ENCODE data around the gene KCNQ2. TPM values are rescaled to one million over a fixed set of nuclear protein-coding genes. Genes with fewer than 3 reads are reported as not detected.

Gene KCNQ2
- total RNA-seq, 2 experiments from 2014 or later: not detected

DNA sequence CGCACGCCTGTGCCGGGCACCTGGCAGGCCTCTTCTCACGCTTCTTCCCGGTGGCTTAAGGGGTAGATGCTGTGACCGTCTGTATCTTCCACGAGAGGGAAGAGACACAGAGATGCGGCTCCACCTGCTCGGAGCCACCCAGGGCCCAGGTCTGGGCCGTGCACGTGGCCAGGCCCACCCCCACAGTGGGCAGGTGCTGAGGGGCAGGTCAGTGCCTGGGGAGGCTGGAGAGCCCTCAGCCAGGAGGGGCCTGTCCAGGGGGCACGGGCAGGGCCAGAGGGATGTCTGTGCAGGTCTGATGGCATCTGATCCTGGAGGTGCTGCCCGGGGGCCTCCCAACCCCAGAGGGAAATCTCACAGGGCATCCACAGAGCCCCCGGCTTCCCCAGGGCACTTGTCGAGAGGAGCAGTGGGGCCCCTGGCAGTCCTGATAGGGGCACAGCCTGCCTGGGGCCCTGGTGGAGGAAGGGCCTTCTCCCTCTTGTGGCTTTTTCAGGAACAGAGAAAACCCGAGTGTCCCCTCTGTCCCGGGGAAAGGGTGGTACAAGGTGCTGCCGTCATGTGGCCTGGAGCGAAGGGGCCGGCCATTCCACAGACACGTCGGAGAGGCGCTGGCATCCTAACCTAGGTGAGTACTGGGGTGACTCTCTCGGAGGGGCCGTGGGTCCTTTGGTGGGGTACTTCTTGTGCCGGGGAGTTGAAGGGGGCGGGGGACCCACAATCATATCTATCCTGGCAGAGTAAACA is 61.1 kb downstream of the KCNQ2 start:
- peaks cover 2% of the 10 kb centered on the region for H3K27me3 Mint-ChIP-seq
- no peaks in the 10 kb centered on the region for H3K9me3 Mint-ChIP-seq
- peaks cover 3% of the 10 kb centered on the region for H3K4me1 Mint-ChIP-seq (ENCODE audit: low read depth)
- H3K27ac Mint-ChIP-seq: no peak overlapping the region
- no peak for DNase-seq
- intact Hi-C loops (cut with micrococcal nuclease): no loop called here
- TF ChIP-seq, protein P1, sequence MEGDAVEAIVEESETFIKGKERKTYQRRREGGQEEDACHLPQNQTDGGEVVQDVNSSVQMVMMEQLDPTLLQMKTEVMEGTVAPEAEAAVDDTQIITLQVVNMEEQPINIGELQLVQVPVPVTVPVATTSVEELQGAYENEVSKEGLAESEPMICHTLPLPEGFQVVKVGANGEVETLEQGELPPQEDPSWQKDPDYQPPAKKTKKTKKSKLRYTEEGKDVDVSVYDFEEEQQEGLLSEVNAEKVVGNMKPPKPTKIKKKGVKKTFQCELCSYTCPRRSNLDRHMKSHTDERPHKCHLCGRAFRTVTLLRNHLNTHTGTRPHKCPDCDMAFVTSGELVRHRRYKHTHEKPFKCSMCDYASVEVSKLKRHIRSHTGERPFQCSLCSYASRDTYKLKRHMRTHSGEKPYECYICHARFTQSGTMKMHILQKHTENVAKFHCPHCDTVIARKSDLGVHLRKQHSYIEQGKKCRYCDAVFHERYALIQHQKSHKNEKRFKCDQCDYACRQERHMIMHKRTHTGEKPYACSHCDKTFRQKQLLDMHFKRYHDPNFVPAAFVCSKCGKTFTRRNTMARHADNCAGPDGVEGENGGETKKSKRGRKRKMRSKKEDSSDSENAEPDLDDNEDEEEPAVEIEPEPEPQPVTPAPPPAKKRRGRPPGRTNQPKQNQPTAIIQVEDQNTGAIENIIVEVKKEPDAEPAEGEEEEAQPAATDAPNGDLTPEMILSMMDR (IDR thresholded peaks at IDR 0.05): no peak
- CTCF ChIA-PET: interaction anchor here (0.6 kb wide), 1 partner anchor 29 kb away, joined by 3 read pairs; no protein-coding TSS in a partner anchor
- H3K36me3 Mint-ChIP-seq (ENCODE audit: low read depth): no peaks in the 10 kb centered on the region
- POLR2A ChIA-PET: no interaction called here
- H3K4me3 Mint-ChIP-seq: no peak overlapping the region
- no peak for ATAC-seq

DNA sequence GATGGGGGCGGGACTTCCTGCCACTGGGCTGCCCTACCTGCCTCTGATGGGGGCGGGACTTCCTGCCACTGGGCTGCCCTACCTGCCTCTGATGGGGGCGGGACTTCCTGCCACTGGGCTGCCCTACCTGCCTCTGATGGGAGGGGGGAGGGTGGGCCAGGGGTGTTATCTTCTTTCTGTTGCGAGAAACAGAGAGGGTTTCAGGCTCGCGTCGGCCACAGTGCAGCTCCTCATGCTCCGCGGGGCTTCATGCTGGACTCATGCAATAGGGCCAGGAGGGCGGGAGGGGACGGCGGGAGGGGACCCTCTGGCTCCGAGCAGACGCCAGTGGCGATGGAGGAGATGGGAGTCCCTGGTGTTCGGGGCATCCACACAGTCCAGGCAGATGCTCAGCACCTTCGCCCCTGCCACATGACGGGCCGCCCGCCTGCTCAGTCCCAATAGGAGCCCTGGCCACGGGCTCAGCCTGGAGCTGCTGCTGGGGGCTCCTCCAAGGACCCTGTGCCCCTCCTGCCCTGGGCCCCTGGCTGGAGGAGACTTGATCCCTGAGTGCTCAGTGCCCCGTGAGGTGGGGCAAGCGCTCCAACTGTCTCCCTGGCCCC is 62.5 kb downstream of the KCNQ2 start:
- ChIA-PET CTCF (no interaction called here), POLR2A (no interaction called here)
- Mint-ChIP-seq H3K36me3 (ENCODE audit: low read depth) (no peaks in the 10 kb centered on the region), H3K4me1 (ENCODE audit: low read depth) (peaks cover 3% of the 10 kb centered on the region), H3K27ac (no peak overlapping the region), H3K9me3 (no peaks in the 10 kb centered on the region), H3K27me3 (peaks cover 2% of the 10 kb centered on the region), H3K4me3 (no peak overlapping the region)
- intact Hi-C loops (cut with micrococcal nuclease): no loop called here
- DNase-seq (no peak), ATAC-seq (no peak)
- TF ChIP-seq, protein P1 (IDR thresholded peaks at IDR 0.05): no peak

DNA sequence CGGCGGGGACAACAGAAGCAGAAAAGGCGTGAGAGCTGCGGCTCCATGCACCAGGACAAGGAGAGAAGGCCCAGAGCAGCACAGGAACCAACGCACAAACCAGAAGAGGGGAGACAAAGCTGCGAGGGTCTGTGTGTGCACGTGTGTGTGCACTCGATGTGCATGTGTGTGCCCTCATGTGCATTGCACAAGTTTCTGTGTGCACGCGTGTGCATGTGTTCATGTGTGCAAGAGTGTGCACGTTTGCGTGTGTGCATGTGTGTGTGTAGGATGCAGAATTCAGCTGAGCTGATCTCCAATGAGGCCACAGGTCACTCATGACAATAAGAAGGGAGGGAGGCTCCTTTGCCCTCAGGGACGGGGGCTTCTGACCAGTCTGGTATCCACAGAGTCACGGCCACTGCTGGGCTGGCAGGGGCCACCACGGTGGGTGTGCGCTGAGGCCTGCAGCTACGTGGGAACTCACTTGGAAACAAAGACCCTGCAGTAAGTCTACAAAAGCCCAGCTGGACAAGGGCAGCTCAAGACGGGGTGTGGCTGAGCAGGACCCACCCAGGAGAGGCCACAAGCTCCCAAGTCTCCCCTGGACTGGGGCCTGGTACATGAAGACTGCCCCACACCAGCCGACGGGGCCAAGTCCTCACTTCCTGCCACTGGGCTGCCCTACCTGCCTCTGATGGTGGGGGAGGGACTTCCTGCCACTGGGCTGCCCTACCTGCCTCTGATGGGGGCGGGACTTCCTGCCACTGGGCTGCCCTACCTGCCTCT is 63.2 kb downstream of the KCNQ2 start:
- Mint-ChIP-seq H3K27ac (no peak overlapping the region), H3K9me3 (no peaks in the 10 kb centered on the region), H3K27me3 (peaks cover 2% of the 10 kb centered on the region), H3K4me3 (no peak overlapping the region), H3K4me1 (ENCODE audit: low read depth) (peaks cover 3% of the 10 kb centered on the region), H3K36me3 (ENCODE audit: low read depth) (no peaks in the 10 kb centered on the region)
- intact Hi-C loops (cut with micrococcal nuclease): no loop called here
- ChIA-PET CTCF (no interaction called here), POLR2A (no interaction called here)
- DNase-seq: no peak
- ATAC-seq: no peak
- TF ChIP-seq, protein P1 (IDR thresholded peaks at IDR 0.05): no peak

DNA sequence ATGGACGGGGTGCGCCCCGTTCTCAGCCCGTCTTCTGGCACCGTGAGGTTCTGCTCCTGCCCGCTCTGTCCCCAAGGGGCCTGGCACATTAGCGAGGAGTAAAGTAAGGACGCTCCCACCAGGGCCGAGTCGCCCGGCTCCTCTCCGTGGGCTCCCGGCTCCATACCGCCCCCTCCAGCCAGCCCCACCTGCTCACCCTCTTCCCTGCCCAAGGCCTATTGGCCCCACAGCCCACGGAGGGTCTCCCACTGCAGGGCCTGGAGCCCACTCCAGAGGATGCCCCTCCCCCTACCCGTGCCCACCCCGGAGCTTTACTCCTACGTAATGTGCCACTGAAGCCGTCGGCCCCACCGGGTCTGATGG is 63.8 kb downstream of the KCNQ2 start:
- no peak for DNase-seq
- Mint-ChIP-seq H3K36me3 (ENCODE audit: low read depth) (no peaks in the 10 kb centered on the region), H3K4me1 (ENCODE audit: low read depth) (peaks cover 3% of the 10 kb centered on the region), H3K27ac (no peak overlapping the region), H3K4me3 (no peak overlapping the region), H3K27me3 (peaks cover 2% of the 10 kb centered on the region), H3K9me3 (no peaks in the 10 kb centered on the region)
- no peak for ATAC-seq
- ChIA-PET CTCF (no interaction called here), POLR2A (no interaction called here)
- intact Hi-C loops (cut with micrococcal nuclease): no loop called here
- TF ChIP-seq, protein P1 (IDR thresholded peaks at IDR 0.05): no peak

Data from activated CD8-positive, alpha-beta T cell treated with anti-CD3 and anti-CD28 coated beads for 36 hours (primary cell).